ENCODE results near the gene PCDH15.
"Not testable (repeated sequence)": the region's sequence is repeated elsewhere in the genome, so short reads cannot be mapped to it uniquely, and the experiment has no call there.

PCDH15 gene

GRCh38 chr10:53952698-53953630 lies 848.1 kb downstream of the PCDH15 start:
- H2AFZ ChIP-seq (ENCODE audit: low read depth, low read length), result no peak overlapping the region
- no peak overlapping the region for H3K4me3 ChIP-seq (ENCODE audit: low read length)
- peaks cover 9% of the 10 kb centered on the region for H3K9me3 ChIP-seq (ENCODE audit: low read length)
- H3K27me3 ChIP-seq (ENCODE audit: insufficient read depth, low read length), result no peaks in the 10 kb centered on the region
- H3K36me3 ChIP-seq (ENCODE audit: insufficient read depth, low read length), result no peaks in the 10 kb centered on the region
- H3K4me1 ChIP-seq (ENCODE audit: insufficient read depth, low read length), result no peaks in the 10 kb centered on the region

GRCh38 chr10:53939654-53940053 lies 861.4 kb downstream of the PCDH15 start:
- Histone ChIP-seq H2AFZ (ENCODE audit: low read depth, low read length) (no peak overlapping the region), H3K4me1 (ENCODE audit: insufficient read depth, low read length) (no peaks in the 10 kb centered on the region), H3K36me3 (ENCODE audit: insufficient read depth, low read length) (no peaks in the 10 kb centered on the region), H3K4me3 (ENCODE audit: low read length) (no peak overlapping the region), H3K9me3 (ENCODE audit: low read length) (no peaks in the 10 kb centered on the region), H3K27me3 (ENCODE audit: insufficient read depth, low read length) (no peaks in the 10 kb centered on the region)

GRCh38 chr10:53930648-53931047 lies 870.4 kb downstream of the PCDH15 start:
- Histone ChIP-seq H3K4me3 (ENCODE audit: low read length) (no peak overlapping the region), H2AFZ (ENCODE audit: low read depth, low read length) (no peak overlapping the region), H3K27me3 (ENCODE audit: insufficient read depth, low read length) (no peaks in the 10 kb centered on the region), H3K36me3 (ENCODE audit: insufficient read depth, low read length) (no peaks in the 10 kb centered on the region), H3K9me3 (ENCODE audit: low read length) (no peaks in the 10 kb centered on the region), H3K4me1 (ENCODE audit: insufficient read depth, low read length) (no peaks in the 10 kb centered on the region)

GRCh38 chr10:53924051-53924700 lies 876.9 kb downstream of the PCDH15 start:
- H3K4me1 ChIP-seq (ENCODE audit: insufficient read depth, low read length); H2AFZ ChIP-seq (ENCODE audit: low read depth, low read length); H3K4me3 ChIP-seq (ENCODE audit: low read length); H3K36me3 ChIP-seq (ENCODE audit: insufficient read depth, low read length); H3K27me3 ChIP-seq (ENCODE audit: insufficient read depth, low read length); H3K9me3 ChIP-seq (ENCODE audit: low read length): not testable (repeated sequence)

GRCh38 chr10:53918755-53919154 lies 882.3 kb downstream of the PCDH15 start:
- H3K27me3 ChIP-seq (ENCODE audit: insufficient read depth, low read length), result no peaks in the 10 kb centered on the region
- H3K9me3 ChIP-seq (ENCODE audit: low read length), result no peaks in the 10 kb centered on the region
- no peak overlapping the region for H3K4me3 ChIP-seq (ENCODE audit: low read length)
- no peak overlapping the region for H2AFZ ChIP-seq (ENCODE audit: low read depth, low read length)
- H3K4me1 ChIP-seq (ENCODE audit: insufficient read depth, low read length), result no peaks in the 10 kb centered on the region
- no peaks in the 10 kb centered on the region for H3K36me3 ChIP-seq (ENCODE audit: insufficient read depth, low read length)

GRCh38 chr10:53909791-53910190 lies 891.2 kb downstream of the PCDH15 start:
- no peak overlapping the region for H2AFZ ChIP-seq (ENCODE audit: low read depth, low read length)
- H3K4me3 ChIP-seq (ENCODE audit: low read length), result no peak overlapping the region
- H3K9me3 ChIP-seq (ENCODE audit: low read length), result no peaks in the 10 kb centered on the region
- no peaks in the 10 kb centered on the region for H3K27me3 ChIP-seq (ENCODE audit: insufficient read depth, low read length)
- no peaks in the 10 kb centered on the region for H3K36me3 ChIP-seq (ENCODE audit: insufficient read depth, low read length)
- no peaks in the 10 kb centered on the region for H3K4me1 ChIP-seq (ENCODE audit: insufficient read depth, low read length)

- no peaks in the 10 kb centered on the region for H3K36me3 ChIP-seq (ENCODE audit: insufficient read depth, low read length)
- no peak overlapping the region for H3K4me3 ChIP-seq (ENCODE audit: low read length)
- H3K9me3 ChIP-seq (ENCODE audit: low read length), result no peaks in the 10 kb centered on the region
- no peaks in the 10 kb centered on the region for H3K27me3 ChIP-seq (ENCODE audit: insufficient read depth, low read length)
- H3K4me1 ChIP-seq (ENCODE audit: insufficient read depth, low read length), result no peaks in the 10 kb centered on the region
- H2AFZ ChIP-seq (ENCODE audit: low read depth, low read length), result no peak overlapping the region
Observed at GRCh38 chr10:53904506-53905241, 896.4 kb downstream of the PCDH15 start.

- H2AFZ ChIP-seq (ENCODE audit: low read depth, low read length), result no peak overlapping the region
- no peaks in the 10 kb centered on the region for H3K9me3 ChIP-seq (ENCODE audit: low read length)
- H3K4me3 ChIP-seq (ENCODE audit: low read length), result no peak overlapping the region
- no peaks in the 10 kb centered on the region for H3K36me3 ChIP-seq (ENCODE audit: insufficient read depth, low read length)
- H3K27me3 ChIP-seq (ENCODE audit: insufficient read depth, low read length), result no peaks in the 10 kb centered on the region
- no peaks in the 10 kb centered on the region for H3K4me1 ChIP-seq (ENCODE audit: insufficient read depth, low read length)
Observed at GRCh38 chr10:53903756-53904155, 897.3 kb downstream of the PCDH15 start.

GRCh38 chr10:53899463-53900160 lies 901.4 kb downstream of the PCDH15 start:
- Histone ChIP-seq H3K4me1 (ENCODE audit: insufficient read depth, low read length) (no peaks in the 10 kb centered on the region), H3K27me3 (ENCODE audit: insufficient read depth, low read length) (no peaks in the 10 kb centered on the region), H3K4me3 (ENCODE audit: low read length) (no peak overlapping the region), H3K36me3 (ENCODE audit: insufficient read depth, low read length) (no peaks in the 10 kb centered on the region), H3K9me3 (ENCODE audit: low read length) (no peaks in the 10 kb centered on the region), H2AFZ (ENCODE audit: low read depth, low read length) (no peak overlapping the region)

GRCh38 chr10:53898532-53898931 lies 902.5 kb downstream of the PCDH15 start:
- Histone ChIP-seq H2AFZ (ENCODE audit: low read depth, low read length) (no peak overlapping the region), H3K27me3 (ENCODE audit: insufficient read depth, low read length) (no peaks in the 10 kb centered on the region), H3K36me3 (ENCODE audit: insufficient read depth, low read length) (no peaks in the 10 kb centered on the region), H3K4me3 (ENCODE audit: low read length) (no peak overlapping the region), H3K9me3 (ENCODE audit: low read length) (no peaks in the 10 kb centered on the region), H3K4me1 (ENCODE audit: insufficient read depth, low read length) (no peaks in the 10 kb centered on the region)

- no peaks in the 10 kb centered on the region for H3K4me1 ChIP-seq (ENCODE audit: insufficient read depth, low read length)
- H3K36me3 ChIP-seq (ENCODE audit: insufficient read depth, low read length), result no peaks in the 10 kb centered on the region
- H3K27me3 ChIP-seq (ENCODE audit: insufficient read depth, low read length), result no peaks in the 10 kb centered on the region
- H3K9me3 ChIP-seq (ENCODE audit: low read length), result no peaks in the 10 kb centered on the region
- H2AFZ ChIP-seq (ENCODE audit: low read depth, low read length), result no peak overlapping the region
- no peak overlapping the region for H3K4me3 ChIP-seq (ENCODE audit: low read length)
Observed at GRCh38 chr10:53894145-53894544, 906.9 kb downstream of the PCDH15 start.

GRCh38 chr10:53893061-53893460 lies 908.0 kb downstream of the PCDH15 start:
- Histone ChIP-seq H3K4me1 (ENCODE audit: insufficient read depth, low read length) (no peaks in the 10 kb centered on the region), H3K4me3 (ENCODE audit: low read length) (no peak overlapping the region), H3K27me3 (ENCODE audit: insufficient read depth, low read length) (no peaks in the 10 kb centered on the region), H2AFZ (ENCODE audit: low read depth, low read length) (no peak overlapping the region), H3K9me3 (ENCODE audit: low read length) (no peaks in the 10 kb centered on the region), H3K36me3 (ENCODE audit: insufficient read depth, low read length) (no peaks in the 10 kb centered on the region)

Data from neuron (in vitro differentiated cells).